ENCODE data around the gene C4BPA.

C4BPA gene

DNA sequence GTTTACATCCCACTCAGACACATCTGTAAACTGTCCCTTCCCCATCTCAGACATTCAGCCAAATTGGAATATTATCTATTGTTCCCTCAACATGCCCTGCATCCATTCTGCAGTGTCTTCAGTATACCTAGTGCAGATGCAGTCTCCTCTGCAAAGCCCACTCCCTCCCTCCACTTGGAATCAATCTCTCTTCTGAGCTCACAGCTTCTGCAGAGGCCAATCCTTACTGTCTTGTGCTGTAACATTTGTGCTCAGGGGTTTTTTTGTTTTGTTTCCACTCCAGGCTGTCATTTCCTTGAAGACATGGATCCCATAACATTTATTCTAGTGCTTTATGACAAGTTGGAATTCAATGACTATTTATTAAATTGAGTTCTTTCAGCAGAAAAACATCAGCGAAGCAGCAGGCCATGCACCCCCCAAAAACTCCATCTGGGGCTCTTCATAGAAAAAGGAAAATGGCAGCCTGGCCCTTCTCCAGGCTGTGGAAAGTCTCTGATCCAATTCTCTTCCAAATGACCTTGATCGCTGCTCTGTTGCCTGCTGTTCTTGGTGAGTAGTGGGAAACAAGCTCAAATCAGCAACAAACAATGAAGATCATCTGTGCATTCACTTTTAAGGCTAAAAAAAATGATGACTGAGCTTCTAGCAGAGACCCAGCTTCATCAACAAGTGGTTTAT, 8.7 kb downstream of the C4BPA start:
- no peak for DNase-seq (ENCODE audit: low read depth in 2 of 3, low spot score in 2 of 3)

DNA sequence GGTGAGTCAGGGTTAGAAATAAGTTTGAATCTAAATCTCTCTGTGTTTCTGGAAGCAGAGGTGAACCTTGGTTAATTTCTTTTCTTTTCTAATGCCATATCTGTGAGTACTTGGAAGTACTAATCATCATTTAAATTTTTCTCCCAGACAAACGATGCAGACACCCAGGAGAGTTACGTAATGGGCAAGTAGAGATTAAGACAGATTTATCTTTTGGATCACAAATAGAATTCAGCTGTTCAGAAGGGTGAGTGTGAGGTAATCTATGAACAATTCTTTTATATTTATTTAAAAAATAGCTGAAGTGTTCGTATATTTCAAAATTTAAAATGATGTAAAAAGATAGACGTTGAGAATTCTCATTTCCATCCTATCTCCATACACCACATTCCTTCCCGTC, 11.2 kb downstream of the C4BPA start:
- no peak for DNase-seq (ENCODE audit: low read depth in 2 of 3, low spot score in 2 of 3)

DNA sequence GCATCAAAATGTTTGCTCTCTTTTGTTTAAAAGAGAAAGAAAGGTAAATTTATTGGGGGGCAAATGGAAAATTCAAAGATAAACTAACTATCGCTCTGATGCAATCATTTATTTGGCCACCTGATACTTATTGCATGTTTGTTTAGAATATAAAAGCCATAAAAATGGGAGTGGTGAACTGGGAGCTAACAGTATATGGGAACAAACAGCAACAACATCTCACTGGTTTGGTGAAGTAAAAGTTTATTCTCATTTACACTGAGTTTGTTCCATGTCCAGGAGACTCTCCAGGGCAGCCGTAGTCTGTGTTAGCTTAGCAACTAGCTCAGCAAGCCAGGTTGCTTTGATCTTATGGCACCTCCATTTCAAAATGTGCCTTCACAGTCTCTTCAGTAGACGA, 20.4 kb downstream of the C4BPA start:
- no peak for DNase-seq (ENCODE audit: low read depth in 2 of 3, low spot score in 2 of 3)

DNA sequence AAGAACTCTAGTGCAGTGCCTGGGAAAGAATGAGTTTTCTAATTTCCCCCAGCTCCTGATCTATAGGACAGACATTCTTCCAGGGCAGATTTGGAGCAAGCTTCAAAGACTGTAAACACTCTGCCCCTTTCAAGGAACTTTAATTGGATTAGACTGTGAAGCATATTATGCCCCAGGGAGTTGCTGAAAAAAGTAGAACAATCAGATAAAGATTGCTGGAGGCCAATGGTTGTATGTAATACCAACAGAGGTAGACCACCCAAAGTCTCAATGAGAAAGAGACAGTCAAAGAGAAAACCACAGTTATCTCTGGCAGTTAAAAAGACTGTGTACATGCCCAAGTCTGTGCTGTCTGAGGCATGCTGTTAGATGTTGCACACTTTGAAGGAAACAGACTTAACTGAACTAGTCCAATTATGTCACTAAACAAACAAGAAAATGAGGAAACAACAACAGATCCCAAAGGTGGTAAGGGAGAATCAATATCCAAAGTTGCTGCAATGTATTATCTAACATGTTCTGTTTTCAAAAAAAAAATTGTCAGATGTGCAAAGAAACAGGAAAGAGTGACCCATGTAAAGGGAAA, 24.4 kb downstream of the C4BPA start:
- no peak for DNase-seq (ENCODE audit: low read depth in 2 of 3, low spot score in 2 of 3)

DNA sequence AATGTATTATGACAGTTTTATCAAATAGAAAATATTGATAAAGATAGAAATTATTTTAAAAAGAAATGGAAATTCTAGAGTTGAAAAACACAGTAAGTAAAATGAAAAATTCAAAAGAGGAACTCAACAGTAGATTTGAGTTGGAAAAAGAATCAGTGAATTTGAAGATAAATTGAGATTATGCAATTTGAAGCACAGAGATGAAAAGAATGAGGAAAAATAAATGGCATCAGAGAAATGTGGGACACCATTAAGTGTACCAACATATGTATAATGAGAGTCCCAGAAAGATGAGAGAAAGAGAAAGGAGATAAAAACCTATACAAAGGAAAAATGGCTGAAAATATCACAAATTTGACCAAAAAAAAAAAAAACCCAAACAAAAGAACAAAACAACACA, 25.0 kb downstream of the C4BPA start:
- DNase-seq (ENCODE audit: low read depth in 2 of 3, low spot score in 2 of 3) = no peak

DNA sequence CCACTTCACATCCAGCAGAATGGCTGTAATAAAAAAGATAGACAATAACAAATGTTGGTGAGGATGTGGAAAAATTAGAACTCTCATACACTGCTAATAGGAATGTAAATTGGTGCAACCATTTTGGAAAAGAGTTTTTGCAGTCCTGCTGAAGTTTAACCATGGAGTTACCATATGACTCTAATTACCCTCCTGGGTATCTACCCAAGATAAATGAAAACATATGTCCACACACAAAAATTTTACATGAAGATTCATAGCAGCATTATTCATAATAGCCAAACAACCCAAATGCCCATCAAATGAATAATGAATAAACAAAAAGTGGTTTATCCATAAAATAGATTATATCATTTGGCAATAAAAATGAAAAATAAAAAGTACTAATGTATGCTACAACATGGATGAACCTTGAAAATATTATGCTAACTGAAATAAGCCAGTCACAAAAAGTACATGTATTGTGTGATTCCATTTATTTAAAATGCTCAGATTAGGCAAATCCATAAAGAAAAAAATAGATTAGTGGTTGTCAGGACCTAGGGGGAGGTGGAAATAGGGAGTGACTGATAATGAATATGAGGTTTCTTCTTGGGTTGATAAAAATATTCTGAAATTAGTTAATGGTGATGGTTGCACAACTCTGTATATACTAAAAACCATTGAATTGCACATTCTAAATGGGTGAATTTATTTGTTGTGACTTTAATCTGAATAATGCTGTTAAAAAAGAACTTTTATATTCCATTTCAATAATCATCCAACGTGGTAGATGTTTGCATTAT, 26.4 kb downstream of the C4BPA start:
- no peak for DNase-seq (ENCODE audit: low read depth in 2 of 3, low spot score in 2 of 3)

DNA sequence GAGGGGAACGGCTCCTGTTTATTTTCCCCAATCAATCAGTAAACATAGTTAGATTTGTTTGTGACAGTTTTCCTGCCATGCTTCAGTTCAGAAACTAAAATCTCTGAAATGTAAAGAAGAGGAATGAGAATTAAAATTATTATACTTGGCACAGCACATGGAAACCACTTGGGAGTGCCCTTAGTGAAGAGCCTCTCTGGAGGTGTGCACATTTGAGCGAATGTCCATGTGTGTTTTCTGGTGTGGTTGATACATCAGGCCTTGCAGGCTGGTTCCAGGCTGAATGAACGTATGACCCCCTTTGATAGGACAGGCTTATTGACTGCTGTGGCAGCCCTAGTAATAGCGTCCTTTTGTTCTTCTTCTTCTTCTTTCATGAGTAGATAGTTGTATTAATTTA, 27.1 kb downstream of the C4BPA start:
- DNase-seq (ENCODE audit: low read depth in 2 of 3, low spot score in 2 of 3) = no peak

DNA sequence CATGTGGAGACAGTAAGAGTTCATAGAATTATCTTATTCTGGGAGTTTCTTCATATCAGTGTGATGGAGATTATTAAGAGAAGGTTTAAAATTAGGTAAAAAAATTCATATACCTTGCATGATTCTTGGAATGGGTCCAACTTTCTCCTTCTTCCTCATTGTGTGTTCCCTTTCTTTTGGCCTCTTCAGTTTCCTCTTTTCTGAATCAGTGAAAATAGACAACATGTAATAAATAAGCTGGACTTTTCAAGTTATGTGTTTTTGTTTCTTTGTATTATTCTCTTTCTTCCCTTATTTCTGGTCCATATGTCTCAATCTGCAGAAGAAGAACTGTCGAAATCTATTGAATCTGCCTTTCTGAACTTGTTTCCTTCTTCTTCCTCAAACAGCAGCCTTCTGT, 30.5 kb downstream of the C4BPA start:
- no peak for DNase-seq (ENCODE audit: low read depth in 2 of 3, low spot score in 2 of 3)

DNA sequence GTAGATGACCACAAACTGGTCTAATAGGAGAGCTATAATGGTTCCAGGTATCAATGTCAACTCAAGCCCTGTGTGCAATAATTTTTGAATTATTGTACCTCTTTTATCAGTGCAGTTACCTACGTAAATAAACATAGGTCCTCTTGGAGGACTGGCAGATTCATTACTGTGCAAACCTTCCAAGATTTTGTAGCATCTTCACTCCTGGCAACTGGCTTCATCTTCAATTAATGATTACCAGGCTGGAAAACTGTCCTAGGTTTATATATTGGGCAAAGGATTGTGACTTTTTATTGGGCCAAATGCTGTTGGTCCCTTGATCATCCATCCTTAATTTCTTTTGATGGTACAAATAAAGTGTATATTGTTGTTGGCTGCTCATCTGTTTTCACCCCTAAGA, 35.6 kb downstream of the C4BPA start:
- DNase-seq (ENCODE audit: low read depth in 2 of 3, low spot score in 2 of 3) = no peak

DNA sequence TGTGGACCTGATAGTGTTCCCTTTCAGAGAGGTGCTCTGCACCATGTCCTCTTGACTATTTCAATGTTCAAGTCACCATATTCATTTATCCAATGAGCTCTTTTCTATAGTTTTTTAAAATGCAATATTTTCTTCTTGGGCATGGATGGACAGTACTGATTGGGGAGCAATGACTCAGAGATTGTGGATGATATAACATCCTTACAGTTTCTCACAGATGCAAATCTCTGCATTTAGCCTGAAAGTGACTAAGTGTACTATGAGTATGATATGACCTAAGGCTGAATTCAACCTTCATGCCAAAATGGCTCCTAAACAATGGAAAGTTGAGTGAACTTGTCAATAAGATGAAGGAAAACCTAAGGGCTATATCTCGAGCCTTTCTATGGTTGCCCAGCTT, 36.5 kb downstream of the C4BPA start:
- no peak for DNase-seq (ENCODE audit: low read depth in 2 of 3, low spot score in 2 of 3)

DNA sequence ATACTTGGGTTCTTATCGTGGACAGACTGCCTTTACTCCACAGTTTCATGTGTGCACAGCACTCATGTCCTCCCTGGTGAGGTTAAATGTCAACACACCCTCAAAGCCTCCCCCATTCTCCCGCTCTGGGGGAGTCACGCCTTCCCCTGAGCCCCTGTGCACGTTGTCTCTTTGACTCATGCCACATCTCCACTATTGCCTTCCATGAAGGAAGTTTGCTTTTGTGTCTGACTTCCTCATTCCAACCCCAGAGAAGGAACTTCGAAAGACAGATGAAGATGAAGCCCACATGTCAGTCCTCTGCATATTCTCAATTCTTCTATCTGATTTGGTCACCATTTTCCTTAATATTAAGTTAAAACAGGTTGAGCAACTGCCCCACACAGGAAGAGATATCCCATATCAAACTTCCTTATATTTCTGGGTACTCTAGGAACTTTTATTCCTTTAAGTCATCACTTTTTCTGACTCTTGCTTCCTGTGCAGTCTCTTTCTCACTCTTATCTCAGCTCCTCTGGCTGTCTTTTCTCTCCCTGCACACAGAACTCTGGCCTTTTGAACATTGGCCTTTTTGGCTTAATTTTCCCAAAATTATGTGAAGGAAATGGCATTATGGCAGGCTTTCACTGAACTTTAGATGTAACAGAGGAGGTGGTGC, 41.5 kb downstream of the C4BPA start:
- no peak for DNase-seq (ENCODE audit: low read depth in 2 of 3, low spot score in 2 of 3)

DNA sequence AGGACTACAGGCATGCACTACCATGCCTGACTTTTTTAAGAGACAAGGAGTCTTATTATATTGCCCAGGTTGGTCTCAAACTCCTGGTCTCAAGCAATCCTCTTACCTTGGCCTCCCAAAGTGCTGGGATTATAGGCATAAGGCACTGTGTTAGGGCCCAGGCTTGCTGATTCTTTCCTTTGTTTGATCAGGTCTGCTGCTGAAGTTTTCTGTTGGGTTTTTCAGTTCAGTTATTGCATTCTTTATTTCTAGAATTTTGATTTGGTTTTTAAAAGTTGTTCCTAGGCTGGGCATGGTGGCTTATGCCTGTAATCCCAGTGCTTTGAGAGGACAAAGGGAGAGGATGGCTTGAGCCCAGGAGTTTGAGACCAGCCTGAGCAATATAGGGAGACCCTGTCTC, 47.9 kb downstream of the C4BPA start:
- DNase-seq (ENCODE audit: low read depth in 2 of 3, low spot score in 2 of 3) = no peak

DNA sequence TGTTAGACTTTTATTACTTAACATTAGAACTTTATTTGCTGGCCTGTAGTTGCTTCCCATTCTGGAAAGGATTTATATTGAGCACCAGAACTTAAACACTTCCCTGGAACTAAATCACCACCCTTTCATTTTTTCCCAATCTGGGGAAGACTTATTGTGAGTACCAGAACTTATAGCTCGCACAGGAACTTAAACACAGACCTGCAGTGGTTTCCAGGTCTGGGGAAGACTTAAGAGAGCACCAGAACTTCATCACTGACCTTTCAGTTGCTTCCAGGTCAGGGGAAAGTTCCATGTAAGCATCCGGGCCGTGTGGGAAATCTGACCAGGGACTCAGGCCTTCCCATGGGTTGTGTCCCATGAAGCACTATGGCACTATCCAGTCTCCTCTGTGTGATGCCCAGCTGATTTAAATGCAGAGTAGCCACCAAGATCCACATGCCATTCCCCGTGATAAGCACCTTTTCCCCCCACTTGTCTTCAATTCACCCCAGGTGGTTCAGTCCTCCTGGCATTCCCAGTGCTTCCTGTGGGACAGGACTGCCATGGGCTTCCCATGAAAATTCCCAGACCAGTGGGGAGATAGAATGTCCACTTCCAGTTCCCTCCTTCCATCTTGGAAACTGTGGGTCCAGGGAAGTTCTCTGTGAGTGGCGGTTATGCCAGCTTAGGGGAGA, 48.9 kb downstream of the C4BPA start:
- DNase-seq (ENCODE audit: low read depth in 2 of 3, low spot score in 2 of 3) = no peak

DNA sequence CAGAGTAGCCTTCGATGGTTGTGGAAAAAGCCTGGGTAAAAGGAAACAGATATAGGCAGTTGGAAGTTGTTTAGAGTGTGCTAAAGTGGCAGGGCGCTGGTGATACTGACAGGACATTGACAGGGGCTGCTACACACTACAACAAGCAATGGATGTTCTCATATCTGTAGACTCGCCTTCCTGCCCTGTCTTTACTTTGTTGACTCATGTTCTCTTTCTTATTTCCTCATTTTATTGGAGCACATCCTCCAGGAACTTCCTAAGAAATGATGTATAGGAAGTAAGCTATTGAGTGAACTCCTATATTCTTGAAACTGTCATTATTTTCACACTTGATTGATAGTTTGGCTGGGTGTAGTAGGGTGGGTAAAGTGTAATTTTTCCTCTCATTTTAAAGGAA, 51.0 kb downstream of the C4BPA start:
- no peak for DNase-seq (ENCODE audit: low read depth in 2 of 3, low spot score in 2 of 3)

DNA sequence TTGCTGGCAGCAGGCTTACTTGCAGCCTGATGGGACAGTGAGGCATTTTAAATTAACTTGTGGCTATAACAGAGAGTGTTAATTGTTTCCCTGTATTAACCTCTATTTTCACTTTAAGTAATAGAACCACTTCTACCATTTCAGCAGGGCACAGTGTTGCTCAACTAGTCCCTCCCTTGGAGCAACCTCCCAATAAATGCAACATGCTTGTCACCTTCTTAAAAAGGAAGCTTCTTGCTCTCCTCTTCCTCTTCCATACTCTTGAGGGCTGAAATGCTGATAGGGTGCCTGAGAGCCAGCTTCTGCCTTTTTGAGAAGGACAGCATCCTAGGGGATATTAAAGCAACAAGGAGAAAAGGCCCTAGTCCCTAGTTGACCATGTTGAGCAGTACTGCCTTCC, 52.1 kb downstream of the C4BPA start:
- DNase-seq (ENCODE audit: low read depth in 2 of 3, low spot score in 2 of 3) = no peak

DNA sequence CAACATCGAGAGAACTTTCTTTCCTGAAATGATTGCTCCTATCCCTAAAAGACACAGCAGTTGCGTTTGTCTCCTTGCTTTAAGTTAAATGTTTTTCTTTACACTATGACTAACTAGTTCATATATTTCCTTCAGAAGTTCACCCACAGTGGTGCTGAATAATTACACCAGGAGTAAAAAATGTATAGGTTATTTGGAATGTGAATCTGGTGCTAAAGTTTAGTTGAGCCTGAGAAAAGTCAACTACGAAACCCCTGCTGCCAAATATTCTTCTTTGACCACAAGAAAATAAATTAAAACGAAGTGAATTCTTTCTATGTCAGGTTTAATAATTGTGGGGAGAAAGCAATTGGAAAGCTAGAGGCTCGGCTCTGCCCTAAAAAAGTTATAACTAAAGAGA, 52.8 kb downstream of the C4BPA start:
- no peak for DNase-seq (ENCODE audit: low read depth in 2 of 3, low spot score in 2 of 3)

DNA sequence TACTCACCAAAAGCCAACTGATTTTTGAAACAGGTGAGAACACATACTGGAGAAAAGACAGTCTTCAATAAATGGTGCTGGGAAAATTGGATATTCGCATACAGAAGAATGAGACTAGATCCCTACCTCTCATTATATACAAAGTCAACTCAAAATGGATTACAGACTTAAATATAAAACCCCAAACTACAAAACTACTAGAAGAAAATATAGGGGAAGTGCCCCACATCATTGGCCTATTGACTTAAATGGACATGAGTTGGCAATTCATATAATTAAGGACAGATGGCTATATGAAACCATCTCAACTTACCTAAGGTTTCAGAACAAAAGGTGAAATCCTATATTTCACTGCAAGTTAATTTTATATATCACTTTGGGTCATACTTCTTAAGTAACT, 60.1 kb downstream of the C4BPA start:
- DNase-seq (ENCODE audit: low read depth in 2 of 3, low spot score in 2 of 3) = no peak

DNA sequence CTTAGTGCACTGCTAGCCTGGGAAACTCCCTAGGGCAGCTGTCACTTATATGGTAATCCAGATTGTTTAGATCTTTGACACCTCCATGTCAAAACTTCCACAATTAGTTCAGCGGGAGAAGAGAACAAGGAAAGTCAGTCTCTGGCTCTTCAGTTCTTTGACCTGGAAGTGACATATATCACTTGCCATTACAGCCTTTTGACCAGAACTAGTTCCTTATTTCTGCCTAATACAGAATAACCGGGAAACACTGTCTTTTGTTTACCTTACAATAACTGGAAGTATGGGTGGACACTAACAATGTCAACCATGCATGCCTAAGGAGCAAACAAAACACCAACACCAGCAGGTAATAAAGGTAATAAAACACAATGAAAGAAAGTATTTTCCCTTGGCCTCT, 68.3 kb downstream of the C4BPA start:
- no peak for DNase-seq (ENCODE audit: low read depth in 2 of 3, low spot score in 2 of 3)

DNA sequence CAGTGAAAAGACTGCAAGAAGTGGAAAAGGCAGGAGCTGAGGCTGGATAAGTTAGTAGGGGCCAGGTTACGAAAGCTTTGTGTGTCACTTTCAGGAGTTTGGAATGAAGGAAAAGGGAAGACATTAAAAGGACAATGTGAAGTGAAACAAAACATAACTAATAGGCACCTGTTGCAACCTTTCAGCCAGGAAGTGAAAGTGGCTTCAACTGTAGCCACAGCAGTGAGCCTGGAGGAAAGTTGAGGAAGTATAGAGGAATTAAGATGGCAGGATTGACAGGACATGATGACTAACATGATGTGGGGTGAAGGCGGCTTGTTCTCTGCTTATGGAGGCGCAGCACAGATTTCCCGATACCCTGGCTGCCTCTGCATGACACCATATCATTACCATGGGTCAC, 68.9 kb downstream of the C4BPA start:
- no peak for DNase-seq (ENCODE audit: low read depth in 2 of 3, low spot score in 2 of 3)

DNA sequence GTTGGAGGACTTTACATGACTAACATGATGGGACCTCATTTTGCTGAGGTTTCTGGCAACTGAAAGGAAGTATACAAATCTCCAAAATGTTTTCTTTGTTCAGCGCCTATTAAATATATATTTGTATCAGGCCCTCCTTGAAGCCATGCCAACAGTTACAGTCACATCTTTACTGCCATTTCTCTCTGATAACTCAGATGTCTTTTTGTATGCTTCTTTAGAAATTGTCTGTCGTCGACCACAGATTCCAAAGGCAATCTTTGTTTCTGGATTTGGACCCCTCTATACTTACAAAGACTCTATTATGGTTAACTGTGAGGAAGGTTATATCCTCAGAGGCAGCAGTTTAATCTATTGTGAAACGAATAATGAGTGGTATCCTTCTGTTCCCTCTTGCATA, 69.4 kb downstream of the C4BPA start:
- no peak for DNase-seq (ENCODE audit: low read depth in 2 of 3, low spot score in 2 of 3)

DNA sequence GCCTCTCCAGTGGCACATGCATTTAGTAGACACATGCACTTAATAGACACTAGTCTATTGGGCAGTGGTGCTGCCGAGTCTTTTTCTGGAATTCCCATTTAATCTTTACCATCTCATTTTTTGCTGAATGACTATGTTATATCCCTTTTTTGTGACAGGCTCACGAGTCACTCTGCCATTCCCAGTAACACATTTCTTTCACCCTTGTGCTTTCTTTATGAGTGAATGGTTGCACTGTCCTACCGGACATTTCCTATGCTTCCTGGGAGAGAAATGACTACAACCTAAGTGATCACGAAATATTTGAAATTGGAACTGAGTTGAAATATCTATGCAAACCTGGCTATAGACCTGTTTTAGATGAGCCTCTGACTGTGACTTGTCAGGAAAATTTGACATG, 70.9 kb downstream of the C4BPA start:
- DNase-seq (ENCODE audit: low read depth in 2 of 3, low spot score in 2 of 3) = no peak

DNA sequence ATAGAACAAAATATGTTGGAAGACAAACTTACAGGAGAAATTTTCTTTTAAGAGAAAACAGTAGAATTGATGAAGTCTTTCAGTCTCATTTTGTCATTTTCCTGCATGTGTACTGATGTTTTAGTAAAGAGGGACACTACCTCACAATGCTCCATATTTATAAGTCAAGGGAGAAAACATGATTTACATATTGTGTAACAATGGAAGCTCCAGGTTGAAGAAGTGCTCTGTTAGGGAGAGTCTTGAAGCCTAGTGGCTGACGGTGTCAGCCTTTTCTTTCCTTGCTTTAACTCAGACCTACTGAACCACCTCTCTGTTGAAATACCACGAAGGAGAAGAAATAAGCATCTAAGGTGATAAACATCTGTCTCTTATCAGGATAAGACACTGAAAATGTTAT, 75.0 kb downstream of the C4BPA start:
- DNase-seq (ENCODE audit: low read depth in 2 of 3, low spot score in 2 of 3) = no peak

All from activated CD8-positive, alpha-beta memory T cell treated with anti-CD3 and anti-CD28 coated beads for 48 hours (primary cell).